Hematopoietic multipotent progenitor cell treated with erythropoietin and hydrocortisone succinate and interleukin-3 and kit ligand, for 17 days (in vitro differentiated cells): Measurements from ENCODE around the gene UGT2A3.

ENCODE experiments used
- DNase-seq: peaks from one replicate; pipeline ENCODE4 v3.0.0-alpha.2; 2015; ENCODE audit warnings: low spot score

Gene UGT2A3

GRCh38 chr4:68912807-68913206, 38.8 kb downstream of the UGT2A3 start:
- no peak for DNase-seq

- DNase-seq, result no peak
Observed at GRCh38 chr4:68909385-68909784, 42.2 kb downstream of the UGT2A3 start.

- DNase-seq, result no peak
Observed at GRCh38 chr4:68907788-68908700, 43.6 kb downstream of the UGT2A3 start.

- DNase-seq, result no peak
Observed at GRCh38 chr4:68907245-68907644, 44.4 kb downstream of the UGT2A3 start.

GRCh38 chr4:68906780-68907137, 44.8 kb downstream of the UGT2A3 start:
- no peak for DNase-seq

- no peak for DNase-seq
Observed at GRCh38 chr4:68905939-68906779, 45.4 kb downstream of the UGT2A3 start.

- no peak for DNase-seq
Observed at GRCh38 chr4:68905598-68905938, 46.0 kb downstream of the UGT2A3 start.

GRCh38 chr4:68904786-68905185, 46.8 kb downstream of the UGT2A3 start:
- DNase-seq, result no peak

GRCh38 chr4:68896749-68897148, 54.9 kb downstream of the UGT2A3 start:
- DNase-seq, result no peak

- DNase-seq, result no peak
Observed at GRCh38 chr4:68895561-68896198, 55.9 kb downstream of the UGT2A3 start.

- DNase-seq, result no peak
Observed at GRCh38 chr4:68892861-68893260, 58.7 kb downstream of the UGT2A3 start.

GRCh38 chr4:68891678-68892077, 59.9 kb downstream of the UGT2A3 start:
- no peak for DNase-seq

GRCh38 chr4:68885545-68885944, 66.1 kb downstream of the UGT2A3 start:
- no peak for DNase-seq

GRCh38 chr4:68883870-68884269, 67.7 kb downstream of the UGT2A3 start:
- no peak for DNase-seq
